Naive thymus-derived CD4-positive, alpha-beta T cell (primary cell): ENCODE data around the gene PRSS36. TPM values are rescaled to one million over a fixed set of nuclear protein-coding genes. Genes with fewer than 3 reads are reported as not detected.
A peak's percentile ranks its signal among the peaks of the same experiment; 100 is the strongest.
"Not testable (repeated sequence)": the region's sequence is repeated elsewhere in the genome, so short reads cannot be mapped to it uniquely, and the experiment has no call there.

ENCODE experiments used
- ATAC-seq: fragments of 150-1000 bp; cut with Tn5 transposase; 2 replicates; pipeline ENCODE4 v1.10.0; 2021; ENCODE audit warnings: mild to moderate bottlenecking, moderate library complexity
- CTCF ChIA-PET: fragments of 350-600 bp; sonication (Branson Sonifier 250); formaldehyde crosslinking; loops from one replicate; lab custom pipeline; 2021; ENCODE audit warnings: antibody characterized with exemption; lab: Charles Lee
- POLR2A ChIA-PET: fragments of 350-600 bp; sonication (Branson Sonifier 250); formaldehyde crosslinking; loops from one replicate; lab custom pipeline; 2021; ENCODE audit warnings: antibody characterized with exemption, inconsistent platforms; lab: Charles Lee
- DNase-seq, 9 donors: peaks; one replicate each; pipeline versions ENCODE4 v3.0.0 to v3.0.0-alpha.2; 2020 to 2022; ENCODE audit warnings: mixed read lengths in 1 of 9
- H3K27ac ChIP-seq: one replicate; pipeline ENCODE4 v1.7.0; 2013; ENCODE audit warnings: mild to moderate bottlenecking, low read depth, low read length, moderate library complexity
- H3K27me3 ChIP-seq, 2 donors: one replicate each; pipeline ENCODE4 v1.7.0; 2013; ENCODE audit warnings: low read length in 2 of 2, mild to moderate bottlenecking in 2 of 2, moderate library complexity in 2 of 2; ENCODE audit not compliant: control insufficient read depth in 2 of 2, insufficient read depth in 2 of 2
- H3K36me3 ChIP-seq, 3 experiments: 1 replicate in 2 of 3; 2 replicates in 1 of 3; pipeline ENCODE4 v1.7.0; 2013; ENCODE audit warnings: low read length in 3 of 3, mild to moderate bottlenecking in 3 of 3, moderate library complexity in 1 of 3; ENCODE audit not compliant: insufficient read depth in 3 of 3, control insufficient read depth in 2 of 3
- H3K4me1 ChIP-seq, 2 donors: one replicate each; pipeline ENCODE4 v1.7.0; 2013; ENCODE audit warnings: low read length in 2 of 2, mild to moderate bottlenecking in 2 of 2, moderate library complexity in 1 of 2; ENCODE audit not compliant: control insufficient read depth in 2 of 2, insufficient read depth in 2 of 2
- H3K4me3 ChIP-seq: 2 replicates; pipeline ENCODE4 v1.7.0; 2013; ENCODE audit warnings: mild to moderate bottlenecking, low read length
- H3K9me3 ChIP-seq, 3 experiments: 1 replicate in 2 of 3; 2 replicates in 1 of 3; pipeline ENCODE4 v1.7.0; 2013; ENCODE audit warnings: low read length in 3 of 3; ENCODE audit not compliant: control insufficient read depth in 2 of 3
- H3K27ac Mint-ChIP-seq, 9 donors: one replicate each; pipeline ENCODE4 v1.8.0; 2020 to 2022; ENCODE audit warnings: mixed read lengths in 9 of 9, mild to moderate bottlenecking in 8 of 9, moderate library complexity in 5 of 9, inconsistent platforms in 2 of 9
- H3K27me3 Mint-ChIP-seq, 5 donors: one replicate each; pipeline ENCODE4 v1.8.0; 2021 to 2022; ENCODE audit warnings: mixed read lengths in 5 of 5, mild to moderate bottlenecking in 1 of 5
- H3K36me3 Mint-ChIP-seq, 5 donors: one replicate each; pipeline ENCODE4 v1.8.0; 2020 to 2022; ENCODE audit warnings: mixed read lengths in 5 of 5, mild to moderate bottlenecking in 3 of 5, inconsistent platforms in 1 of 5
- H3K4me1 Mint-ChIP-seq, 7 donors: one replicate each; pipeline ENCODE4 v1.8.0; 2020 to 2022; ENCODE audit warnings: mixed read lengths in 7 of 7, mild to moderate bottlenecking in 3 of 7, inconsistent platforms in 1 of 7
- H3K4me3 Mint-ChIP-seq, 10 donors: one replicate each; pipeline ENCODE4 v1.8.0; 2020 to 2022; ENCODE audit warnings: mild to moderate bottlenecking in 10 of 10, mixed read lengths in 10 of 10, moderate library complexity in 6 of 10, inconsistent platforms in 2 of 10
- H3K9me3 Mint-ChIP-seq, 11 donors: one replicate each; pipeline ENCODE4 v1.8.0; 2020 to 2022; ENCODE audit warnings: mixed read lengths in 11 of 11, mild to moderate bottlenecking in 4 of 11, inconsistent platforms in 1 of 11, moderate library complexity in 1 of 11
- intact Hi-C, 2 donors: fragments of 100-400 bp; cut with micrococcal nuclease; formaldehyde crosslinking; loops; one replicate each; pipeline ENCODE4 v1.15.1; 2023
- polyA plus RNA-seq, 2 donors: library from polyadenylated mRNA; unstranded; fragments of 300-500 nt; fragmentation: Illumina TruSeq; gene quantifications; one replicate each; pipeline ENCODE4 v1.2.3, GENCODE V29; 2021
- total RNA-seq, 6 experiments: library from RNA in 5 of 6; stranded (reverse) in 5 of 6; gene quantifications; 1 replicate in 5 of 6; 2 replicates in 1 of 6; pipeline ENCODE4 v1.2.3 and lab custom pipeline; 2021 to 2026

PRSS36 gene
- total and polyA plus RNA-seq, 7 experiments from 2014 or later: 0.13 to 2.9 (median 1.2) TPM

DNA sequence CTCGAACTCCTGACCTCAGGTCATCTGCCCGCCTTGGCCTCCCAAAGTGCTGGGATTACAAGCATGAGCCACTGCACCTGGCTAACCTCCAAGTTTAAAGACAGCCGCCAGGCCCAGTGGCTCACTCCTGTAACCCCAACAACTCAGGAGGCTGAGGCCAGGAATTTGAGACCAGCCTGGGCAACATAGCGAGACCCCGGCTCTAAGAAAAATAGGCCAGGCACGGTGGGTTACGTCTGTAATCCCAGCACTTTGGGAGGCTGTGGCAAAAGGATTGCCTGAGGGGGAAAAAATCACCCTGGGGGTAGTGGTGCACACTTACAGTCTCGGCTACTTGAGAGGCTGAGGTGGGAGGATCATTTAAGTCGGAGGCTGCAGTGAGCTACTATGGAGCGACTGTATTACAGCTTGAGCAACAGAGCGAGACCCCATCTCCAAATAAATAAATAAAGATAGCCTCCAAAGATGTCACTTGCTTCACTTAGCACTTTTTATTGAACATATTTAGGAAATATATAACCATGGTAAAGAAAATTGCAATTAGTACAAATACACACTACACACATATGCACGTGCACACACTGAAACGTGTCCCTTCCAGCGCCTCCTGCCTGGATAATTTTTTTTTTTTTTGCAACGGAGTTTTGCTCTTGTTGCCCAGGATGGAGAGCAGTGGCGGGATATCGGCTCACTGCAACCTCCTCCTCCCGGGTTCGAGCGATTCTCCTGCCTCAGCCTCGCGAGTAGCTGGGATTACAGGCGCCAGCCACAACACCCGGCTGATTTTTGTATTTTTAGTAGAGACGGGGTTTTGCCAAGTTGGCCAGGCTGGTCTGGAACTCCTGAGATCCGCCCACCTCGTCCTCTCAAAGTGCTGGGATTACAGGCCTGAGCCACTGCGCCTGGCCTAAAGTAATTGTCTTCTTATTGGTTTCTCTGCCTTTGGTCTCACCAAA lies 43.1 kb downstream of the PRSS36 start:
- peak overlapping the region in 9 of 10 donors; percentile 77 to 91 (median 86) for H3K4me3 Mint-ChIP-seq
- ChIA-PET CTCF (interaction anchor here (0.6 to 1.0 kb wide), 2 partner anchors 10 to 35 kb away, joined by 3 to 5 read pairs; no protein-coding TSS in a partner anchor), POLR2A (interaction anchor here (0.6 to 2.6 kb wide), 5 partner anchors 9 to 73 kb away, joined by 3 to 14 read pairs (median 3); partner anchors contain the start of genes FUS and KAT8)
- Histone ChIP-seq H3K9me3 (no peaks in the 10 kb centered on the region), H3K4me1 (peaks cover 4 to 16% of the 10 kb centered on the region in 2 donors), H3K27ac (no peak overlapping the region), H3K4me3 (no peak overlapping the region), H3K27me3 (no peaks in the 10 kb centered on the region), H3K36me3 (peaks cover 0 to 29% (median 0%) of the 10 kb centered on the region in 3 experiments)
- DNase-seq (no peak), ATAC-seq (no peak)
- peaks cover 10 to 28% (median 19%) of the 10 kb centered on the region in 7 donors for H3K4me1 Mint-ChIP-seq
- H3K27me3 Mint-ChIP-seq: no peaks in the 10 kb centered on the region
- no peaks in the 10 kb centered on the region for H3K9me3 Mint-ChIP-seq
- H3K27ac Mint-ChIP-seq: peak overlapping the region in 3 of 9 donors; percentile 84 to 88 (median 86)
- H3K36me3 Mint-ChIP-seq: peaks cover 0 to 11% (median 0%) of the 10 kb centered on the region in 5 donors
- intact Hi-C loops: no loop called here

DNA sequence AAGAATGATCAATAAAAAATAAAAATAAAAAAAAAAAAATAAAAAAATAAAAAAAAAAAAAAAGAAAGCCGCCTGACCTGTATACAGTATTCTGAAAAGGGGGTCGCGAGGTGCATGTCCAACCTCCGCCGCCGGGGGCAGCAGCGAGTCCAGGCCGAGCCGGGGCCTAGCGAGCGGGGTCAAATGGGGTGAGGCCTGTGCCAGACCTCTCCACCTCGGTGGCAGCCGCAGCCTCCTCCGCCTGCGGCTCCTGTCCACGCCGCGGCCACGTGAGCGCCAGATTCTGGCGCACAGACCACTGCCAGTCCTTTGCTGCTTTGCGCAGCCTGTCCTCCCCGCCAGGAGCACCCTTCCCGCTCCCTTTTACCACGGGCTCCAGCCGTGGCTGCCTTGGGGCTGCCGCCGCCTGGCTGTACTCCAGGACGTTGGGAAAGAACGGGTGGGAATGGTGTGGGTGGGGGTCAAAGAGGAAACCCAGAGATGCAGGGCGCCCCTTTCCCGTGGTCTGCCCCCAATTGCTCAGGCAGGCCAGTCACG lies 44.1 kb downstream of the PRSS36 start:
- Mint-ChIP-seq H3K36me3 (peaks cover 0 to 11% (median 0%) of the 10 kb centered on the region in 5 donors), H3K9me3 (no peaks in the 10 kb centered on the region), H3K27me3 (no peaks in the 10 kb centered on the region), H3K4me1 (peaks cover 10 to 28% (median 19%) of the 10 kb centered on the region in 7 donors), H3K4me3 (peak overlapping the region in 7 of 10 donors; percentile 14 to 68 (median 49)), H3K27ac (peak overlapping the region in 4 of 9 donors; percentile 14 to 76 (median 42))
- Histone ChIP-seq H3K27ac (peak overlapping the region; percentile 27), H3K36me3 (peaks cover 0 to 19% (median 0%) of the 10 kb centered on the region in 3 experiments), H3K4me3 (no peak overlapping the region), H3K9me3 (no peaks in the 10 kb centered on the region), H3K4me1 (peaks cover 4 to 16% of the 10 kb centered on the region in 2 donors), H3K27me3 (no peaks in the 10 kb centered on the region)
- ChIA-PET POLR2A (interaction anchor here (2.6 kb wide), 1 partner anchor 12 kb away, joined by 14 read pairs; the partner anchor contains the start of gene KAT8), CTCF (no interaction called here)
- DNase-seq (peak; percentile 54 to 86 (median 65)), ATAC-seq (peak; percentile 92)
- intact Hi-C loops: loop anchor here (2.0 kb wide), 2 partner anchors 13 to 37 kb away; no protein-coding TSS in a partner anchor

DNA sequence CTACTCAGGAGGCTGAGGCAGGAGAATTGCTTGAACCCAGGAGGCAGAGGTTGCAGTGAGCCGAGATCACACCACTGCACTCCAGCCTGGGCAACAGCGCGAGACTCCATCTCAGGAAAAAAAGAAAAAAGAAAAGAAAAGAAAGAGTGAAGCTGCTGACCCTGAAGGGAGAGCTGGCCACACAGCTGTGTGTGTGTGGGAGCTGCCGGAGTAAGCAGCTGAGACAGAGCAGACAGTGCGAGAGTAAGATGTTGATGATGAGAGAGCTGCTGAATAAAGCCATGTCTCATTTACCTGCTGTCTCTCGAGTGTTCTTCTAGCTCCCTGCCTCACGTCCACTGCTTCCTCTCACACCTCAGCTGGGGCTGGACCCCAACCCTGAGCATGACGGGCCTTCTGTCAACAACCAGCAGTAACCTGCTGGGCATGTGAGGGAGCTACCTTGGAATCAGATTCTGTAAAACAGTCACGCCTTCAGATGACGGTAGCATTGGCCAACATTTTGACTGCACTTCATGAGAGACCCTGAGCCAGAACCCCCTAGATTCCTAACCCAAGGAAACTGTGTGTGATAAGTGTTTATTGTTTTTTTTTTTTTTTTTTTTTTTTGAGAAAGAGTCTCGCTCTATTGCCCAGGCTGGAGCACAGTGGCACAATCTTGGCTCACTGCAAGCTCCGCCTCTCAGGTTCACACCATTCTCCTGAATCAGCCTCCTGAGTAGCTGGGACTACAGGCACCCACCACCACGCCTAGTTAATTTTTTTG lies 48.8 kb downstream of the PRSS36 start:
- intact Hi-C loops, H3K9me3 ChIP-seq, H3K9me3 Mint-ChIP-seq, ATAC-seq, H3K27ac ChIP-seq, DNase-seq, H3K27me3 ChIP-seq, H3K36me3 ChIP-seq, H3K4me1 ChIP-seq, H3K4me1 Mint-ChIP-seq, H3K27ac Mint-ChIP-seq, H3K4me3 ChIP-seq, H3K27me3 Mint-ChIP-seq, H3K4me3 Mint-ChIP-seq, H3K36me3 Mint-ChIP-seq: not testable (repeated sequence)
- CTCF ChIA-PET: interaction anchor here (0.6 to 1.0 kb wide), 4 partner anchors 56 to 767 kb away, joined by 3 to 7 read pairs (median 4); partner anchors contain the start of gene PYDC1
- POLR2A ChIA-PET: interaction anchor here (1.8 kb wide), 1 partner anchor 79 kb away, joined by 4 read pairs; the partner anchor contains the start of gene FUS

DNA sequence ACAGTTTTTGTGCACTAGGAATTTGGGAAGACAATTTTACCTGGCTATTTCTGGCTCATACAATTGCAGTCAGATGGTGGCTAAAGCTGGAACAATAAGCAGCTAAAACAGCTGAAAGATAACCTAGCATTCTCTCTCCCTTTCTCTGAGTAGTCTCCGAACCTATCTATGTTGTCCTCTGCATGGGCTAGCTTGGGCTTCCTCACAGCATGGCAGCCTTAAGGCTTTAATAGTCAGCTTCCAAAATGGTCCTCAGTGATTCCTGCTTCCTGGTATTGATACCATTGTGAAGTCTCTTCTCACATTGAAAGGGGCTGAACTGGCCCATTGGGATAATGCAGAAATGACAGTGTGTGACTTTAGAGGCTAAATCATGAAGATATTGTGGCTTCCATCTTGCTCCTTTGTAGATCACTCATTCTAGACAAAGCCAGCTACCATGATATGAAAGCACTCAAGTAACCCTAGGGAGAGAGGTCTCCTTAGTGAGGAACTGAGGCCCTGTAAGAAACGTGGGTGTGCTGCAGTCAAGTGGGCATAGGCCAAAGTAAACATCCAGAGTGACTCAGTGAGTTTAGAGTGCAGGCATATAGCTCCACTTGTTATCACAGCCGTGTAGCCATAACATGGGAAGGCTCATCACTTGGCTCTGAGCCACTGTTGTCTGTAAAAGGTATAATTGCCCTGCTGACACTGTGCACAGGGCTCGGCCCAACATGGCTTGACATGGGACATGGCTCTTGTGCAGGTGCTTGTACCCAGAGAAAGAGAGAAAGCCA lies 49.8 kb downstream of the PRSS36 start:
- Histone ChIP-seq H3K36me3 (no peaks in the 10 kb centered on the region), H3K4me3 (no peak overlapping the region), H3K27ac (no peak overlapping the region), H3K27me3 (no peaks in the 10 kb centered on the region), H3K4me1 (peaks cover 7 to 8% of the 10 kb centered on the region in 2 donors), H3K9me3 (no peaks in the 10 kb centered on the region)
- Mint-ChIP-seq H3K27me3 (no peaks in the 10 kb centered on the region), H3K4me3 (no peak overlapping the region), H3K27ac (no peak overlapping the region), H3K9me3 (peaks cover 0 to 6% (median 0%) of the 10 kb centered on the region in 11 donors), H3K36me3 (no peaks in the 10 kb centered on the region), H3K4me1 (peaks cover 7 to 14% (median 12%) of the 10 kb centered on the region in 7 donors)
- CTCF ChIA-PET: interaction anchor here (0.6 kb wide), 1 partner anchor 55 kb away, joined by 5 read pairs; no protein-coding TSS in a partner anchor
- intact Hi-C loops: no loop called here
- no peak for ATAC-seq
- POLR2A ChIA-PET: interaction anchor here (1.8 kb wide), 1 partner anchor 80 kb away, joined by 4 read pairs; the partner anchor contains the start of gene FUS
- DNase-seq: no peak

- Mint-ChIP-seq H3K9me3 (no peaks in the 10 kb centered on the region), H3K27ac (peak within 1 kb of the TSS; percentile 67 to 95 (median 91)), H3K27me3 (no peaks in the 10 kb centered on the region), H3K36me3 (peaks cover 0 to 8% (median 0%) of the 10 kb centered on the region in 5 donors), H3K4me1 (peaks cover 14 to 42% (median 29%) of the 10 kb centered on the region in 7 donors), H3K4me3 (peak within 1 kb of the TSS; percentile 92 to 99 (median 94))
- DNase-seq (peak; percentile 66 to 89 (median 88)), ATAC-seq (peak; percentile 93)
- ChIA-PET CTCF (interaction anchor here (1.5 kb wide), 1 partner anchor 17 kb away, joined by 4 read pairs; no protein-coding TSS in a partner anchor), POLR2A (interaction anchor here (0.7 to 5.3 kb wide), 7 partner anchors 8 to 137 kb away, joined by 3 to 35 read pairs (median 3); partner anchors contain the start of genes FUS, KAT8, SETD1A and ZNF646)
- intact Hi-C loops: loop anchor here (1.0 to 5.0 kb wide), 13 partner anchors 14 to 773 kb away; partner anchors contain the start of genes BCKDK (in 2 of the 2), HSD3B7 (in 2 of the 2), KAT8 (in 2 of the 2) and ZNF646 (in 2 of the 2)
- H3K27me3 ChIP-seq: no peaks in the 10 kb centered on the region
- peak within 1 kb of the TSS; percentile 85 for H3K27ac ChIP-seq
- peak within 1 kb of the TSS; percentile 99 for H3K4me3 ChIP-seq
- H3K36me3 ChIP-seq: peaks cover 0 to 26% (median 3%) of the 10 kb centered on the region in 3 experiments
- peaks cover 14 to 18% of the 10 kb centered on the region in 2 donors for H3K4me1 ChIP-seq
- no peaks in the 10 kb centered on the region for H3K9me3 ChIP-seq
These were observed 55.3 kb downstream of the PRSS36 start, which contains the start of gene VKORC1 for GRCh38 chr16:31094424-31095120. VKORC1 (minus strand) TSS chr16:31094797; CDS start chr16:31094729, 68 bp downstream.
